Heart right ventricle (tissue), 16 donors: Measurements from ENCODE around the gene OSM. TPM values are rescaled to one million over a fixed set of nuclear protein-coding genes. Genes with fewer than 3 reads are reported as not detected.

ENCODE experiments used
- ATAC-seq, 8 donors: fragments of 200-7000 bp; cut with Tn5 transposase; one replicate each; pipeline ENCODE4 v1.9.1; 2020; ENCODE audit warnings: mild to moderate bottlenecking in 8 of 8, moderate library complexity in 8 of 8, moderate number of reproducible peaks in 1 of 8
- DNase-seq, 2 donors: peaks; one replicate each; pipeline ENCODE4 v3.0.0-alpha.2; 2020
- H3K27ac ChIP-seq, 10 donors: fragments of 200-600 bp; sonication (generic) in 2 of 10; one replicate each; pipeline versions ENCODE4 v1.5.0 to v1.8.0; 2020 to 2022; ENCODE audit warnings: mild to moderate bottlenecking in 3 of 10
- H3K27me3 ChIP-seq, 7 donors: fragments of 200-600 bp; one replicate each; pipeline ENCODE4 v1.8.0; 2021 to 2022; ENCODE audit warnings: mild to moderate bottlenecking in 2 of 7
- H3K36me3 ChIP-seq, 9 donors: fragments of 200-600 bp; sonication (generic) in 1 of 9; one replicate each; pipeline versions ENCODE4 v1.5.0 to v1.8.0; 2020 to 2022; ENCODE audit warnings: mild to moderate bottlenecking in 2 of 9
- H3K4me1 ChIP-seq, 9 donors: fragments of 200-600 bp; sonication (generic) in 1 of 9; one replicate each; pipeline versions ENCODE4 v1.5.0 to v1.8.0; 2020 to 2022; ENCODE audit warnings: mild to moderate bottlenecking in 4 of 9
- H3K4me3 ChIP-seq, 10 donors: fragments of 200-600 bp; sonication (generic) in 2 of 10; one replicate each; pipeline versions ENCODE4 v1.5.0 to v1.8.0; 2020 to 2022; ENCODE audit warnings: mild to moderate bottlenecking in 7 of 10, moderate library complexity in 2 of 10
- H3K9me3 ChIP-seq, 11 donors: fragments of 200-600 bp in 10 of 11; sonication (generic) in 2 of 11; one replicate each; pipeline versions ENCODE4 v1.5.0 to v1.8.0; 2013 to 2022; ENCODE audit warnings: mild to moderate bottlenecking in 2 of 11, control low read depth in 1 of 11, moderate library complexity in 1 of 11
- CTCF ChIP-seq, 9 donors: fragments of 200-600 bp; sonication (generic) in 2 of 9; IDR thresholded peaks; one replicate each; pipeline versions ENCODE4 v1.5.0 to v1.8.0; 2021 to 2022; ENCODE audit warnings: antibody characterized with exemption in 9 of 9, mild to moderate bottlenecking in 5 of 9, moderate library complexity in 1 of 9
- WGBS, 2 donors: extraction: QIAGEN DNeasy Blood & Tissue Kit; methylation state at CpG; one replicate each; pipeline ENCODE4 v1.1.7; 2013; ENCODE audit warnings: inconsistent platforms in 1 of 2; 5-methylcytosine and 5-hydroxymethylcytosine counted together
- intact Hi-C, 10 donors: fragments of 100-400 bp; cut with DNase I; formaldehyde crosslinking; loops; one replicate each; pipeline versions ENCODE4 v1.11.1 to v1.14.2; 2022
- polyA plus RNA-seq, 2 donors: library from polyadenylated mRNA; stranded (reverse); fragments of 200-250 nt; gene quantifications; one replicate each; pipeline ENCODE4 v1.2.3, GENCODE V29; 2013
- total RNA-seq, 10 donors: library from RNA; stranded (reverse); fragmentation: NEBNext Ultra II Directional in 3 of 10; extraction: Animal tissue kit (Norgen Biotek cat#: 25700) in 3 of 10; gene quantifications; one replicate each; pipeline versions ENCODE4 v1.2.1 to v1.2.4, GENCODE V29; 2021 to 2023
- donor health status: Arrhythmogenic right ventricular cardiomyopathy.
- donor health status: ischemic (EF 13 %, LVEDD 7.1; RV severe dilation, severe dysfunction).
- donor health status: healthy with polysubstance abuse.
- donor health status: DM: no; HTN: yes; CAD: no.
- donor health status: DM: no; HTN: no; CAD: no.
- donor health status: ischemic (EF 25% LVEDD 6.9; RV normal size, moderate dysfunction).
- donor health status: ischemic (EF 25% LVEDD 5.7; RV mildly dilated, moderate dysfunction).
- donor health status: healthy.
- donor health status: DM: yes; HTN: yes; CAD: no.
- donor health status: Ischemic cardiomyopathy.
- donor health status: ischemic (EF 35%, LVEDD 5.7; RV mildly dilated, moderate dysfunction).
- donor health status: nonischemic (EF 11% LVEDD 7.7; RV severe dilation, severe dysfunction).
- donor health status: DM: yes; HTN: yes; CAD: no.
- donor health status: PGD.
- donor health status: ischemic (EF 29% LVEDD 5.4; RV normal size, mild dysfunction).
- donor health status: nonischemic (EF 23%, LVEDD 6.1; RV moderate dilation, normal function).

Gene OSM
- total and polyA plus RNA-seq, 12 donors, result 0.20 to 2.8 (median 0.41) TPM; not detected in 3

DNA sequence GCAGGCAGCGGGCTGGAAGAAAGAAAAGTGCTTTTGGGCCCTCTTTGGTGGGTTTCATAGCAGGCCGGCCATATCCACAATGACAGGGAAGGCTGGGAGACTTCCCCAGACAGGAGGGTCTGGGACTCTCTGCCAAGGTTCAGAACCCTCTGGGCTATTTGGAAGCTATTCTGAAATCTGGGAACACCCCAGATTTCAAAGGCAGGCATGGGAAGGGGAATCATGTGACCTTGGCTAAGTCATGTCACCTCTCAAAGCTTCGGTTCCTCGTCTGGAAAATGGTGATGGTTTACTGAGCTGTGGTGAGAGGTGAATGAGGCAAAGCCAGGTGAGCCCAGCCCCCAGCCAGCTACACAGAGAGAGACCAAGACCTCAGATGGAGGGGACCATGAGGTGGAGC lies 18.0 kb upstream of the OSM start:
- ATAC-seq (no peak), DNase-seq (no peak)
- Histone ChIP-seq H3K9me3 (no peaks in the 10 kb centered on the region), H3K4me3 (no peak overlapping the region), H3K27ac (no peak overlapping the region), H3K27me3 (no peaks in the 10 kb centered on the region), H3K4me1 (peaks cover 0 to 47% (median 14%) of the 10 kb centered on the region in 9 donors), H3K36me3 (peaks cover 0 to 32% (median 15%) of the 10 kb centered on the region in 9 donors)
- intact Hi-C loops, result loop anchor here in 5 of 10 donors (5.0 to 10.0 kb wide), 4 partner anchors 43 to 103 kb away; partner anchors contain the start of genes TBC1D10A (in 3 of the 5), CCDC157 (in 1 of the 5), RNF215 (in 1 of the 5) and SF3A1 (in 1 of the 5)
- no peak for TF ChIP-seq CTCF (IDR thresholded peaks at IDR 0.05)
- WGBS, 2 donors, result 94 to 96% methylated on average over 4 of the region's 4 CpGs

DNA sequence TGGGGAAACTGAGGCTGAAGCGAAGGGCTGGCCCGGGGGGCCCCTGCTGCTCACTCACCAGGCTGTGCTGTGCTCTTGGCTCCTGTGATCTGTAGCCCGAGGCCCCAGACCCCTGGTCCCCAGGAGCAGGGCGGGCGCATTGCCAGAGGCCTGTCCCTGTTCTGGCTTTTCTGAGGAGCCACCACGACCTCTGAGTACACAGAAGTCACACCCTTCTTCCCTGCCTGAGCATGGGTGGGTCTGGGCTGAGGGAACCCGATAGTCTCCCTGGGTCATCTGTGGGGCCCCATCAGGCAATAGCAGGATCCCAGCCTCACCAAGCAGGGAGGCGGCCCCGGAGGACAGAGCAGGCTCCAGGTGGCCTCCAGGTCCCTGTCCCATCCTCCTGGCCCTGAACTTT lies 17.5 kb upstream of the OSM start:
- DNase-seq (no peak), ATAC-seq (no peak)
- intact Hi-C loops, result loop anchor here in 1 of 10 donors (10.0 kb wide), 1 partner anchor 71 kb away; the partner anchor contains the start of genes CCDC157 and SF3A1
- Histone ChIP-seq H3K4me3 (no peak overlapping the region), H3K27ac (no peak overlapping the region), H3K27me3 (no peaks in the 10 kb centered on the region), H3K36me3 (peaks cover 0 to 32% (median 15%) of the 10 kb centered on the region in 9 donors), H3K9me3 (no peaks in the 10 kb centered on the region), H3K4me1 (peaks cover 0 to 51% (median 14%) of the 10 kb centered on the region in 9 donors)
- 87 to 90% methylated on average over 9 of the region's 9 CpGs for WGBS, 2 donors
- TF ChIP-seq CTCF (IDR thresholded peaks at IDR 0.05), result no peak

DNA sequence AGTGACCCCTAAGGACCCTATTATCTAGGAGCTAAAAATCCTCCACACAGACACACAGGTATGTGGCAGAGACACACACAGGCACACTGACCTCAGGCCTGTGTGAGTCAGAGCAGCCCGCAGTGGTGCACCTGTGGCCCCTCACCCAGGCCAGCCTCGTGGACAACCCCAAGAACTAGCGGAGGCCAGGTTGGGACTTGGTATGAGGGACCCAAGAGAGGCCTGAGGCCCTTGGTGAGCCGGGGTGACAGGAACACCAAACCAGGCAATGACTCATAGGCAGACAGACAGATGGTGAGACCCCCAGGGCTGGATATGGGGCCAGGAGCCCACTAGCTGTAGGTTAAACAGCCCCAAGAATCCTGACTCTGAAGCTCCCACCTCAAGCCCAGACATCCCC lies 16.7 kb upstream of the OSM start:
- peaks cover 0 to 52% (median 8%) of the 10 kb centered on the region in 9 donors for H3K4me1 ChIP-seq
- no peak for ATAC-seq
- peak overlapping the region in 1 of 10 donors; percentile 31 for H3K27ac ChIP-seq
- H3K27me3 ChIP-seq, result no peaks in the 10 kb centered on the region
- no peak for DNase-seq
- intact Hi-C loops, result loop anchor here in 1 of 10 donors (10.0 kb wide), 1 partner anchor 71 kb away; the partner anchor contains the start of genes CCDC157 and SF3A1
- H3K36me3 ChIP-seq, result peaks cover 0 to 32% (median 15%) of the 10 kb centered on the region in 9 donors
- WGBS, 2 donors, result 92% methylated on average over 4 of the region's 4 CpGs
- no peaks in the 10 kb centered on the region for H3K9me3 ChIP-seq
- TF ChIP-seq CTCF (IDR thresholded peaks at IDR 0.05), result no peak
- no peak overlapping the region for H3K4me3 ChIP-seq

DNA sequence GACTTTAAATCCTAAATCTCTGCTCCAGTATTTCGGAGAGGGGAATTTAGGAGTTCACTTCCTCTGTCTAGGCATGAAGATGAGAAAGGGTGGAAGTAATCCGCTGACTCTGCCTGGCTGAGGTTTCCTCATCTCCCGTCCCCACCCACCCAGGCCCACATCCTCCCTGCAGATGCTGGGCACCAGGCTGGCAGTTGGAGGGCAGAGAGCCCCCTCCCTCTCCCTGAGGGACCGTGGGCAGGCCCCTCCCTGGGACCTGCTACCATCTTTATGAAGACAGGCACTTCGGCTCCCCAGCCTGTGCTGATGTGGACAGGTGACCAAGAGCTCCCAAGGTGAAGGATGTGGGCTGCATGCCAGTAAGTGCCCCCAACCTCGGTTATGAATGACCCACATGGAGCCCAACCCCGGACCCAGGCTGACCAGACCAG lies 16.0 kb upstream of the OSM start:
- H3K4me3 ChIP-seq, result no peak overlapping the region
- ATAC-seq, result no peak
- H3K4me1 ChIP-seq, result peaks cover 0 to 52% (median 7%) of the 10 kb centered on the region in 9 donors
- WGBS, 2 donors, result 75 to 77% methylated on average over 7 of the region's 7 CpGs
- H3K36me3 ChIP-seq, result peaks cover 0 to 32% (median 15%) of the 10 kb centered on the region in 9 donors
- intact Hi-C loops, result loop anchor here in 1 of 10 donors (10.0 kb wide), 1 partner anchor 72 kb away; the partner anchor contains the start of genes CCDC157 and SF3A1
- H3K9me3 ChIP-seq, result no peaks in the 10 kb centered on the region
- no peaks in the 10 kb centered on the region for H3K27me3 ChIP-seq
- no peak for DNase-seq
- peak overlapping the region in 1 of 10 donors; percentile 31 for H3K27ac ChIP-seq
- no peak for TF ChIP-seq CTCF (IDR thresholded peaks at IDR 0.05)
